Measurements from ENCODE around the gene LRRC25. TPM values are rescaled to one million over a fixed set of nuclear protein-coding genes. Genes with fewer than 3 reads are reported as not detected.

Gene LRRC25
- total RNA-seq, 1 donor from 2014 or later = not detected

DNA sequence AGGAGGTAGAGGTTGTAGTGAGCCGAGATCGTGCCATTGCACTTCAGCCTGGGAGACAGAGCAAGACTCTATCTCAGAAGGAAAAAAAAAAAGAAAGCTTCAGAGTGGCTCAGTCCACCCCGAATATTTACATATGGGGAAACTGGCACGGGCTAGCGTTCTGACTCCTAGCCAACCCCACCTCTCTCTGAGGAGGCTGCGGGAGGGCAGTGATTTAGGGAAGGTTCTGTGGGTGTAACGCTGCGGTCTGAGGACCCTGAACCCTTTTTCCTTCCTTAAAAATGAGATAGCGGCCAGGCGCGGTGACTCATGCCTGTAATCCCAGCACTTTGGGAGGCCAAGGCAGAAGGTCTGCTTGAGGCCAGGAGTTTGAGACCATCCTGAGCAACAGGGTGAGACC lies 5.0 kb downstream of the LRRC25 start:
- Mint-ChIP-seq H3K4me1 (no peaks in the 10 kb centered on the region), H3K4me3 (no peak overlapping the region), H3K27ac (ENCODE audit: unreplicated experiment) (no peak overlapping the region), H3K9me3 (no peaks in the 10 kb centered on the region), H3K36me3 (ENCODE audit: low read depth) (no peaks in the 10 kb centered on the region), H3K27me3 (ENCODE audit: low read depth) (peaks cover 36% of the 10 kb centered on the region)
- no peak for DNase-seq (ENCODE audit: low read depth, low spot score)
- TF ChIP-seq, protein P1, sequence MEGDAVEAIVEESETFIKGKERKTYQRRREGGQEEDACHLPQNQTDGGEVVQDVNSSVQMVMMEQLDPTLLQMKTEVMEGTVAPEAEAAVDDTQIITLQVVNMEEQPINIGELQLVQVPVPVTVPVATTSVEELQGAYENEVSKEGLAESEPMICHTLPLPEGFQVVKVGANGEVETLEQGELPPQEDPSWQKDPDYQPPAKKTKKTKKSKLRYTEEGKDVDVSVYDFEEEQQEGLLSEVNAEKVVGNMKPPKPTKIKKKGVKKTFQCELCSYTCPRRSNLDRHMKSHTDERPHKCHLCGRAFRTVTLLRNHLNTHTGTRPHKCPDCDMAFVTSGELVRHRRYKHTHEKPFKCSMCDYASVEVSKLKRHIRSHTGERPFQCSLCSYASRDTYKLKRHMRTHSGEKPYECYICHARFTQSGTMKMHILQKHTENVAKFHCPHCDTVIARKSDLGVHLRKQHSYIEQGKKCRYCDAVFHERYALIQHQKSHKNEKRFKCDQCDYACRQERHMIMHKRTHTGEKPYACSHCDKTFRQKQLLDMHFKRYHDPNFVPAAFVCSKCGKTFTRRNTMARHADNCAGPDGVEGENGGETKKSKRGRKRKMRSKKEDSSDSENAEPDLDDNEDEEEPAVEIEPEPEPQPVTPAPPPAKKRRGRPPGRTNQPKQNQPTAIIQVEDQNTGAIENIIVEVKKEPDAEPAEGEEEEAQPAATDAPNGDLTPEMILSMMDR (conservative IDR thresholded peaks at IDR 0.05) = no peak

DNA sequence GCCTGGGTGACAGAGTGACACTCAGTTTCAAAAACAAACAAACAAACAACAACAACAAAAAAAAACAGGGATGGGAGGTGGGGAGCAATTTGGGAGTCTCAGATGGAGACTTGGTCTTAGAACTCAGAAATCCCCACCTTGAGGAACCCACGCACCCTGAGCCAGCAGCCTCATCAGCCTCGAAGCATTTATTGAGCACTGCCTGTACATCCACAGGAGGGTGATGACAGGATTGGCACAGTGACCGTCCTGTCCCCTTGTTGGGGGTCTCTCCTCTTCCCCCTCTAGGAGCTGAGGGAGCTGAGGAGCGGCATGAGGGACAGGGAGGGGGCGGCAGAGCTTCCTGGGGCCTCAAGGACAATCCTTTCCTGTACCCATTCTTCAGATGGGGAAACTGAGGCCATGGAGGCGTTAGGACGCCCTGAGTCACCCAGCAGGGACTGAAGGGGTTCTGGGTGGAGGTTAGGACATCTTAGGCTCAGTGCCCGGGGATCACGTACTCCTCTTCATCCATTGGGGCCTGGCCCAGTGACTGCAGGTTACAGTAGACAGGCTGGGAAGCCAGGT lies 5.8 kb downstream of the LRRC25 start:
- TF ChIP-seq, protein P1 (conservative IDR thresholded peaks at IDR 0.05) = no peak
- no peaks in the 10 kb centered on the region for H3K4me1 Mint-ChIP-seq
- no peak for DNase-seq (ENCODE audit: low read depth, low spot score)
- H3K9me3 Mint-ChIP-seq = no peaks in the 10 kb centered on the region
- H3K36me3 Mint-ChIP-seq (ENCODE audit: low read depth) = no peaks in the 10 kb centered on the region
- H3K27me3 Mint-ChIP-seq (ENCODE audit: low read depth) = peaks cover 44% of the 10 kb centered on the region
- no peak overlapping the region for H3K4me3 Mint-ChIP-seq
- H3K27ac Mint-ChIP-seq (ENCODE audit: unreplicated experiment) = no peak overlapping the region

- Mint-ChIP-seq H3K4me3 (no peak overlapping the region), H3K9me3 (no peaks in the 10 kb centered on the region), H3K27ac (ENCODE audit: unreplicated experiment) (no peak overlapping the region), H3K36me3 (ENCODE audit: low read depth) (no peaks in the 10 kb centered on the region), H3K4me1 (peaks cover 6% of the 10 kb centered on the region), H3K27me3 (ENCODE audit: low read depth) (peaks cover 56% of the 10 kb centered on the region)
- TF ChIP-seq, protein P1 (conservative IDR thresholded peaks at IDR 0.05) = no peak
- no peak for DNase-seq (ENCODE audit: low read depth, low spot score)
Observed at GRCh38 chr19:18390065-18390907, 7.1 kb downstream of the LRRC25 start.

GRCh38 chr19:18389726-18390064 lies 7.7 kb downstream of the LRRC25 start:
- H3K27ac Mint-ChIP-seq (ENCODE audit: unreplicated experiment) = no peak overlapping the region
- no peaks in the 10 kb centered on the region for H3K36me3 Mint-ChIP-seq (ENCODE audit: low read depth)
- peaks cover 7% of the 10 kb centered on the region for H3K4me1 Mint-ChIP-seq
- H3K27me3 Mint-ChIP-seq (ENCODE audit: low read depth) = peaks cover 60% of the 10 kb centered on the region
- TF ChIP-seq, protein P1 (conservative IDR thresholded peaks at IDR 0.05) = no peak
- H3K4me3 Mint-ChIP-seq = no peak overlapping the region
- no peak for DNase-seq (ENCODE audit: low read depth, low spot score)
- no peaks in the 10 kb centered on the region for H3K9me3 Mint-ChIP-seq

DNA sequence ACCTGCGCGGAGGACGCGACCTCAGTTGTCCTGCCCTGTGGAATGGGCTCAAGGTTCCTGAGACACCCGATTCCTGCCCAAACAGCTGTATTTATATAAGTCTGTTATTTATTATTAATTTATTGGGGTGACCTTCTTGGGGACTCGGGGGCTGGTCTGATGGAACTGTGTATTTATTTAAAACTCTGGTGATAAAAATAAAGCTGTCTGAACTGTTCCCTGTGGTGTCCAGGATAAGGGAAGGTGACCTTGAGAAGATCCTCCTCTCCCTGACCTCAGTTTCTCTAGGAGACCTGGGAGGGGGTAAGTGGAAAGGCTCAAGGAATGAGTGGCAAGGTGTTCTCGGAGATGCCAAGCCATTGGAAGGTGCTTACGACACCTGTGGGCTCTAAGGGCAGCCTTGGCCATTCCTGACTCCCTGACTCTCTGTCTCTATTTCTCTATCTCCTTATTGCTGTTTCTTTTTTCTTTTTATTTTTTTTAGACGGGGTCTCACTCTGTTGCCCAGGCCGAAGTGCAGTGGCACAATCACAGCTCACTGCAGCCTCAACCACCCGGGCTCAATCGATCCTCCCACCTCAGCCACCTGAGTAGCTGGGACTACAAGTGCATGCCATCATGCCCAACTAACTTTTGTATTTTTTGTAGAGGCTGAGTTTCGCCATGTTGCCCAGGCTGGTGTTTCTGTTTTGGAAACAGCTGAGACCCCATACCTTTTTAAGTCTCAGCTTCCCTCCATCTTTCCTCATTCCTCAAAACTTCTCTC lies 8.3 kb downstream of the LRRC25 start:
- DNase-seq (ENCODE audit: low read depth, low spot score) = no peak
- Mint-ChIP-seq H3K4me3 (no peak overlapping the region), H3K4me1 (peaks cover 7% of the 10 kb centered on the region), H3K27me3 (ENCODE audit: low read depth) (peaks cover 64% of the 10 kb centered on the region), H3K9me3 (no peaks in the 10 kb centered on the region), H3K36me3 (ENCODE audit: low read depth) (no peaks in the 10 kb centered on the region), H3K27ac (ENCODE audit: unreplicated experiment) (no peak overlapping the region)
- TF ChIP-seq, protein P1 (conservative IDR thresholded peaks at IDR 0.05) = no peak

All from neural crest cell (in vitro differentiated cells).